G401.6 (cell line): Measurements from ENCODE around the gene GPX3.

ENCODE experiments used
- FAIRE-seq: peaks from 2 replicates; lab custom pipeline; 2012; peaks lifted over from hg19 to GRCh38; lab: Jason Lieb, UNC

GPX3 gene

GRCh38 chr5:151058301-151058700 lies 37.9 kb downstream of the GPX3 start:
- FAIRE-seq: no peak

- FAIRE-seq: no peak
These were observed 38.6 kb downstream of the GPX3 start for GRCh38 chr5:151058891-151059489.

GRCh38 chr5:151060742-151061141 lies 40.4 kb downstream of the GPX3 start:
- no peak for FAIRE-seq

GRCh38 chr5:151062405-151063141 lies 42.2 kb downstream of the GPX3 start:
- FAIRE-seq: no peak

DNA sequence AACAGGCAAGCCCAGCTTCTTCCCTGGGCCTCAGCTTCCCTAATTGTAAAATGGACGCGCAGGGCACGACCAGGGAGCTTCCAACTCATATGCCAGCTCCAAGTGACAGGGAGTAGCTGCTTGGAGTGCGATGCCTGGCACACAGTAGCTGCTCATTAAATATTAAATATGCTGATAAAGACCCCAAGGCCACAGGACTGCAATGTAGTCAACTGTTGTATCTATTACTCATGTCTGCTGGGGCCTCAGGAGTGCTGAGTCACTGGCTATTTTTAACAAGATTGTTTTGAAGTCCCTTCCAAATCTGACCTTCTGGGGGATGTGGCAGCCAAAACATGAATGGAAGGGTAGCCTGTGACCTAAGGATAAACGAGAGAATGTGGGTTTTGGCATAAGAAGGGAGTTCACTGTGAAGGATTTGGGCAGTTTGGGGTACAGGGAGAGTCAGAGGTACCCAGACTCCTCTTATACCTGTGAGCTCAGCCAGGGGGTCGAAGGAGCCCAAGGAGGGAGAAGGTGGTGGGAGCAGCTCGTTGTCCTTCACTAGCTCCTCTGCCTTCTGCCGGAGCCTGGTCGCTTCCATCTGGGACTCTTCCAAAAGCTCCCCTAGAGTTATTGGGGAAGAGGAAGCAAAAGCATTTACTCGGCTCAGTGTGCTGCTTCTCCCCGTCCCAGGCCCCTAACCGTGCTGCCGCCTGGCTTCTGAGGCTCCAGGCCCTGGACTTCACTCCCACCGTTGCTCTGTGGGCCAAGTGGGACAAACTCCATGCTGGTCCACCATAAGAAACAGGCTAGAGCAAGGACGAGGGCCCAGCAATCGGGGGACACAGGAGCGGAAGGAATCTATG lies 43.0 kb downstream of the GPX3 start:
- no peak for FAIRE-seq

DNA sequence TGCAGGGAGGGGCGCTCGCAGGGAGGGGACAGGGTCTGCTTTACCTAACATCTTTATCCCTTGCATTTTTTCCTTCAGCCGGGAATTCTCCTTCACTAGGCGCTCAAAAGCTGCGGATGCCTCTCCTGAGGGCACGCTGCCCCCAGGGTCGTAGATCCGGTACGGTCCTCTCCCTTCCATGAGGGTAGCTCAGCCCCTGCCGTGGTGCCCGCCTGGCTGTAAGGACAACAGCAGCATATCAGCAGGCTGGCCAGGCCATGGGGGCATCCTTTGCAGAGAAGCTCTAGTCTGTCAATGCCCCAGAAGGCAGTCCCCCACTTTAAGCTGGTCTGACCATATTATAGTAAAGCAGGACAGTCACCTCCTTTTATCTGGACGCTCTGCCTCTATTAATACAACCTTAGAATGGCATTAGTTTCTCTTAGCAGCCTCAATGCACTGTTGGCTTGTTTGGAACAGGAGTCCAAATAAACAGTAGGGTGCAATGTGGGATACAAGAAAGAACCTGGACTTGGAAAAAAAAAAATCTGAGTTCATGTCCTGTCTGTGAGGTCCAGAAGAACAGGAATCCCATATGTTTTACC lies 44.6 kb downstream of the GPX3 start:
- no peak for FAIRE-seq

- FAIRE-seq: no peak
These were observed 45.2 kb downstream of the GPX3 start for GRCh38 chr5:151065609-151066008.

- FAIRE-seq: no peak
These were observed 46.5 kb downstream of the GPX3 start for GRCh38 chr5:151066920-151067319.

GRCh38 chr5:151067632-151068432 lies 47.4 kb downstream of the GPX3 start:
- no peak for FAIRE-seq

DNA sequence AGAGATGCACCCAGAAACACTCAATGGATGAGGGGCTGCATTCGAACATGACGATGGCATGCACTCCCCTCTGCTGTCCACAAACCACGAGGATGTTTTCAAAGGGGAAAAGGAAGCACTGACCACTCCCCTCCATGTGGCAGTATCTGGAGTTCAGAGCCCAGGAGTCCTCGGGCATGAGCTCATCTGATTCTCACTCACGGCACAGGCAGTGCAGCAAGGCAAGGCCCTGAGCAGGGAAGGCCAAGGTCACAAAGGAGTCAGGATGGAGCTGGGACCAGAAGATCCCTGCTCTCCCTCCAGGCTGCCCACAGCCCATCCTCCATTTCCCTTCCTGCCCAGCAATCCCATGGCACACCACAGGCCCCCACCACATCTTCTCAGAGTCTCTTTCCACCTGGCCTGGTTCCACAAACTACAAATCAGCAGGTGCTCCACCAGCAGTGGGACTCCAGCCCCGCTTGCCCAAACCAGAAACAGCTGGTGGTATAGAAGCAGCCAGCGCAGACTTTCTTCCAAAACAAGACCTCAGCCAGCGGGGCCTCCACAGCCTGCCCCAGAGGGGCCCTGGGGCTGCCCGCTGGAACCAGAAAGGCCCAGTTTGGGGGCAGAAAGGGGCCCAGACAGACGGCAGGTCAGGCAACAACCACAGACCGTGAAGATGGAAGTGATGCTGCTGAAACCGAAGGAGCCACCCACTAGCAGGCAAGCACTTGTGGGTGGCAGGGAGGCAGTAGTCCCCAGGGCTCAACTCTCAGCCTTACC lies 48.2 kb downstream of the GPX3 start:
- no peak for FAIRE-seq

DNA sequence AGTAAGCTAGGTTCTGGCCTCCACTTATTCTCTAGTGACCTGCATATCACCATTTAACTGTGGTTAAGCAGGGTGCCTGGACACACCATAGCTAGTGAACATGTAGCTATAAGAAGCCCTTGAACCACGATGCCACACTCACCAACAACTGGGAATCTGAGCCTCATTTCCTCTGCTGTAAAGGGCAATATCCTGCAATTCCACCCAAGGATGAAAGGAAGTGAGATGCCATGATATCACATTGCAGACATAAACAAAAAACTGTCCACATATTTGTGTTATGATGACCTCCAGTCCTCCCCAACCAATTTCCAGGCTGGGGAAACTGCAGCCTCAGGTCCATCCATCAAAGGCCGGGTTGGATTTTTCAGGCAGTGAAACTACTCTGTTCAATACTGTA lies 50.1 kb downstream of the GPX3 start:
- no peak for FAIRE-seq

GRCh38 chr5:151071021-151071420 lies 50.6 kb downstream of the GPX3 start:
- FAIRE-seq: no peak

DNA sequence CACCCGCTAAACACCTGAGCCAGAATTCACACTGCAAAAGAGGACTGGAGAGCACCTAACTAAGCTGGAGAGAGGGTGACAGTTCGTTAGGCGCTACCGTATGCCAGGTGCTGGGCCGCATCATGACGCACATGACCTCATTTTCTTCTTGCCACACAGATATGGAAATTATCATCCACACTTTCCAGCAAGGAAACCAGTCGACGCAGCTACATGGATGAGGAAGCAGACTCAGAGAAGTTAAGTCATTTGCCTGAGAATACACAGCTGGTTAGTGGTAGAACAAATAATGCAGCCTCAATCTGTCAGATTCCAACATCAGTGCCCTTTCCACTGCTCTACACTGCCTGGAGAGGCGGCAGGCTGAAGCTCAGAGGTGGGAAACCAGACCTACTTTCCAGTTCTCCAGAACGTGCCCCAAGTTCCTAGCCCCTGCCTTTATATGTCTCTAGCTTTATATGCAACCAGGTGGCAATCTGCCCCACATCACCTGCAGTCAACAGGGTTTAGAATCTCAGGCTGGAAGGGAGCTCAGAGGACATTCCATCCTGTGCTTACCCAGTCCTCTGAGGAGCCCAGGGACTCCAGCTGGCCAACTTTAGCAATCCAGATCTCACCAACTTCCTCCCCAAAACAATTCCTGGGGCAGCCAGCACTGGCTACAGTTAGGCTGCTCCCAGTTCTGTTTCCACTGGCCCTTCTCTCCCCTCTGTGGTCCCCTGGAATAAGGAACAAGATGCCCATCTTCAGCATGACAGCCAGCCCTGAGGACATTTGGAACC lies 51.6 kb downstream of the GPX3 start:
- no peak for FAIRE-seq

DNA sequence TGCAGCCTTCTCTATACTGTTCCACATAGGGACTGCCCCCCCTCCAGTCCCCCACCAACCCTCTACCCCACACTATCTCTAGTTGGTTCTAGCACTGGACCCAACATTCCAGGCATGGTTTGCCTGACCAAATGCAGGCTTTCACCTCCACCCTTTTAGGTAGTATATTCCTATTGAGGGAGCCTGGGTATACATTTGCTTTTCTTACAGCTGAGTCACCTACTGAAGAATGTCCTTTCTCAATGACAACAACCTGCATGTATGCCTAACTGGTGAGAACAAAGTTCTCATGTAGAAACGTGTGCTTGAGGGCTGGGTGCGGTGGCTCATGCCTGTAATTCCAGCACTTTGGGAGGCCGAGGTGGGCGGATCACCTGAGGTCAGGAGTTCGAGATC lies 52.2 kb downstream of the GPX3 start:
- FAIRE-seq: no peak

DNA sequence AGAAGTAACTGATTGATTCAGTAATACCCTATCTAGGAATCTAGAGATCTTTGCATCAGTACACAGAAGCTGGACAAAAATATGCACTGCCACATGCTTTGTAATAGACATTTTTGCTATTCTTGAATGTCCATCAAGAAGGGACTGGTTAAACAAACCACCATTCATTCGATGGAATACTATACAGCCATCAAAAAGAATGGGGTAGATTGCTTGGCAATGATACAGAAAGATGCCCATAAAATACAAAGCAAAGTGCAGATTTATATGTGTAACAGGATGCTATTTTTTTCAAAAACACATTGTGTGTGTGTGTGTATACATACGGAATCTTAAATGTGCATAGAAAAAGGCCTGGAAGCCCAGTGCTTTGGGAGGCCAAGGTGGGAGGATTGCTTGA lies 52.9 kb downstream of the GPX3 start:
- FAIRE-seq: no peak

DNA sequence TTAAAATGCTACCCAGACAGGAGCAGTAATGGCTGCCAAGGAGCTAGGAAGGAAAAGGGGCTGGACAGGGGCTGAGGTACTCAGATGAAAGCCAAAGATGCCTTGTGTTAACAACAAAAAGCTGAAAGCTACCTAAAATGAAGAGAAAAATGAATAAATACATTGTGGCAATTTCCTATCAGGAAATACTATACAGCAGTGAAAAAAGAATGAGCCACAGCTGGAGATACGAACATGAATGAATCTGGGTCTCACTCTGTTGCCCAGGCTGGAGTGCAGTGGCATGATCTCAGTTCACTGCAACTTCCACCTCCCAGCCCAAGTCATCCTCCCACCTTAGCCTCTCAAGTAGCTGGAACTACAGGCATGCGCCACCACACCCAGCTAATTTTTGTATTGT lies 54.2 kb downstream of the GPX3 start:
- FAIRE-seq: no peak

GRCh38 chr5:151075698-151076331 lies 55.4 kb downstream of the GPX3 start:
- no peak for FAIRE-seq

GRCh38 chr5:151076616-151077015 lies 56.2 kb downstream of the GPX3 start:
- no peak for FAIRE-seq

GRCh38 chr5:151077419-151077818 lies 57.0 kb downstream of the GPX3 start:
- FAIRE-seq: no peak

DNA sequence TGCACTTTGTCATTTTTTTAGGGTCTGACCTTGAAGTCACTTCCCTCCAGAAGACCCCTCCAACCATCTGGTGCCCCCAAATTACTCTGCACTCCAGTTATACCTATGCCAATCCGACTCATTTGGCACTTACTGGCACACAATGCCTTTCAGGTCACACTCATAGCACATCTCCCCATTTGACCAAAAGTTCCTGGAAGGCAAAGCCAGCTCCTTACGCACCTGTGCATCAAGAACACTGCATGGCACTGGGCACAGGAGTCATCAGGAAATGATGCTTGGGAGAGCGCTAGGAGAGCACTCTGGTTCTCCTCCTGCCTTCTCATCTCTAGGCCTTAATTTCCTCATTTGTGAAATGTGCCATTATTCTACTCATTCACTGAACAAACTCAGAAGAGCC lies 57.6 kb downstream of the GPX3 start:
- FAIRE-seq: no peak
